Stimulated activated CD8-positive, alpha-beta memory T cell treated with anti-CD3 and anti-CD28 coated beads, Interleukin-12 subunit alpha, Interleukin-12 subunit beta, amount 100 ng/mL, for 1 hour (primary cell): Measurements from ENCODE around the gene NUP93.
A peak's percentile ranks its signal among the peaks of the same experiment; 100 is the strongest.
"Not testable (repeated sequence)": the region's sequence is repeated elsewhere in the genome, so short reads cannot be mapped to it uniquely, and the experiment has no call there.

Source experiments
- DNase-seq: peaks from one replicate; pipeline ENCODE4 v3.0.0-alpha.2; 2020; ENCODE audit warnings: low read depth

NUP93 gene

DNA sequence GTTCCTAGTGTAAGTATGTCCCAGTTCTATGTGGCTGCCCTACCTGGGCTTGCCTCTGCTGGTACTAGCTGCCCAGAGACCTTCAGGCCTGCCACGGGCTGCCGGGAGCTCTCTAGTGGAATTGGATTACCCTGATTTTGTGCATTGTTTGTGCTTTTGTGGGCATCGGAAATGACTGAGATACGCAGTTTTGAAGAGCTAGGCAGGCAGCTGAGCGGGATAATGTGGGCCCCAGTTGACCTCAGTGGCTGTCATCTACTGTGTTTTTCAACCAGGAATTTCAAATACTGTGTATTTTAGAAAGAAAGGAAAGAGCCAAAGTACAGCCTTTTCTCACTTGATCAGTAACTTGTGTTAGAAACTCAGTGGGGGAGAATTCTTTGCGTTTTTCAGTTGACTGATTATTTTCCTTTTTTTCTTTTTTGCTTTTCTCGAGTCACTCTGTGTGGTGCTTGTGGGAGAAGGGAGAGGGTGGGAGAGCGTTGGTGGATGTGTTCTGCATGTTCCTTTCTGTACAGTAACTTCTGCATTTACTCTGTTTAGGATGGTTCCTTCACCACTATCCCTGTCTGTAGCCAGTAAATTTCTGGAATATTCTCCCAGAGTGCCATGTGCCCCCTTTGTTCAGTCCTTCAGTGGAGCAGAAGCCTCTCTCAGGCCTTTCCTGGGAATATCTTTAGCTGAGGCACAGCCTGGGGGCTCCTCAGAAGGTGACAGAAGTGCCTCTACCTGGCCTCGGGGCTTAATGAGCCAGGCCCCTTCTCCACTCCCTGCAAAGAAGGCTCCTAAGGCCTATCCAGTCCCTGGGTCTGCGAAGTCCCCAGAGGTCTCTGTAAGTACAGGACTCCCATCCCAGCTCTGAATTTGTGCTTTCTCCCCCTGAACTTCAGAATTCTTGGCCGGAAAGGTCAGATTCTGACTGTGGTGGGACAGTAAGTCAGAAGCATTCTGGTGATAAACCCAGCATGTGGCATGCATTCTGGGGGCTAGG, 120.1 kb downstream of the NUP93 start:
- no peak for DNase-seq

DNA sequence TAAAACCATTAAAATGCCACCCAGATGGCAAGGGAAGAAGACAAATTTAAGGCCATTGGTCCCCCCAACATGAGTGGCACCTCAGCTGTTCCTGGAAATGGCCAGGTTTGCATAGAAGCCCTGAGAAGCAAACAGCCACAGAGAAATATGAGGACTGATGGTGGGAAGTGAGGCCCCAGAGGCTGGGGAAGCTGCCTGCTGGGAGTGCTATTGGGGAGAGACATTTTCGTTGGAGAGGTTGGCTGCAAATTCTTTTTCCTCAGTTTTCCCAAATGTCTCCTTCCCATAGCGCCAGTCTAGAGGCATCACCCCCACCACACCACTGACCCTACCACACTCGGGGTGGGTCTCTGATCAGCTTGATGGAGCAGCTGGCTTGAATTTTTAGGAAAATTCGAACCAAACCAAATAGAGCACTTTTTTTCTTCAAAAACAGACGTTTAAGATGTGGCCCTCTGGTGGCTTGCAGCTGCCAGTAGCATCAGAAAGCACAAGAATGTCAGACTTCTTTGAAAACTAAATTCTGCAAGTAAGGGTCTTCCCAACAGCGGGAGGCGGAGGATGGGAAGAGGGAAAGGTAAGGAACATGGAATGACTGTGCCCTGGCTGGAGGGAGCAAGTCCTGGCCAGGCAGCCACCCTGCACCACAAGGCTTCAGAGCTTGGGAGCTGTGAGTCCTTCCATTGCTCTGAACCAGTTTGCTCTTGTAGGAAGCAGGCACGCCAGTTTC, 121.9 kb downstream of the NUP93 start:
- DNase-seq: no peak

- no peak for DNase-seq
These were observed 122.4 kb downstream of the NUP93 start for GRCh38 chr16:56852401-56852730.

GRCh38 chr16:56852968-56853367, 123.0 kb downstream of the NUP93 start:
- no peak for DNase-seq

GRCh38 chr16:56855201-56855600, 125.3 kb downstream of the NUP93 start:
- DNase-seq: no peak

DNA sequence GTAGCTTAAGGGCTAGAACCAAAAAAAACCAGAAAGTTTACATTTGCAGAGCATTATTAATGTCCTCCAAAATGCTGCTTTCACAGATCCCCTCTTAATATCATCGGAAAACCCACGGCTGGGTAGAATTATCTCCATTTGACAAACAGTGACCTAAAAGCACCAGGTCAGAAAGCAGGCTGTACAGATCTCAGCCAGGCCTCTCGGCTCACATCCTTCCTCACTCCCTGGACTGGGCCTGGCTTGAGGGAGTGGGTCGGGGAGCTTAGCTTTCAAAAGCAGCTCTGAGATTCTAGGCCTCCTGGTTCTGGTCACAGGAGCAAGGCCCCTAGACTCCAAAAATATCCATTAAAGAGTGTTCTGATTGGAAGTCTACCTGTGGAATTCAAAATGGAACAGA, 126.0 kb downstream of the NUP93 start:
- DNase-seq: no peak

DNA sequence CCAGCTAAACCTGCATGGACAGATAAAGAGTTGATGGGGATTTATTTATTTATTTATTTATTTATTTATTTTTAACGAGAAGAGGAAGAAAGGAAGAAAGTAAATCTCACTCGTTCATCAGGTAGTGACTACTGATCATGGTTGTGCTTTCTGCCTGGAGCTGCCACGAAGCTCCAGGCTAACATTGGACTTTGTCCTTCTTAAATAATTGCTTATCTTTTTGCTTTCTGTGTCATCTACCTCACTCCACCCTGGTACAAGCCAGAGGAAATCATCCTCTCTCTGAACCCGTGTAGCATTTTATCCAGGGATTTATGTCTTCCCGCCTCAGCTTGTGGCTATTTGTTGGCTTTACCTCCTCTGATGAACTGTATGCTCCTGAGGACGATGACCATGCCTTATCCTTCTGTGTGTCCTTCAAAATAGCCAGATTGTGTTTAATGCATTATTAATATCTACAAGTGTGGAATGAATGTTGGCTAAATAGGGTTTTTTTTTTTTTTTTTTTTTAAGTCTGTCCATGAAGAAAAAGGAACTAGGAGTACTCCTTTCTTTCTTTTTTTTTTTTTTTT, 127.0 kb downstream of the NUP93 start:
- no peak for DNase-seq

DNA sequence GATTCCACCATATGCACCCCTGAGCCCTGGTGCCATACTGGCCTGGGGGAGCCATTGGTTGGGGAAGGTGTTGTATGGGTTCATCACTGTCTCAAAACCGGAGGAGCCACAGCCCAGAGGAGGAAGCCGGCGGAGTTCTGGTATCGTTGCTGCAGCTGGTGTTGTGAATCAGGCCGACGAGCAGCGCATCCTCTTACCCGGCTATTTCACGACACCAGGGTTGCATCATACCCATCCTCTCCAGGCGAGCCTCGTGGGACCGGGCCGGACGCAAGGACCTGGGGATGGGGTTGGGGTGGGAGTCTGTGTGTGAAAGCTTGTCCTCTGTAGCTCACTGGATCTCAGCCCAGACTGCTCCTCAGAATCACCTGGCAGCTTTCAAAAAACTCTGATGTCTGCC, 128.4 kb downstream of the NUP93 start:
- no peak for DNase-seq

GRCh38 chr16:56859636-56860035, 129.7 kb downstream of the NUP93 start:
- no peak for DNase-seq

DNA sequence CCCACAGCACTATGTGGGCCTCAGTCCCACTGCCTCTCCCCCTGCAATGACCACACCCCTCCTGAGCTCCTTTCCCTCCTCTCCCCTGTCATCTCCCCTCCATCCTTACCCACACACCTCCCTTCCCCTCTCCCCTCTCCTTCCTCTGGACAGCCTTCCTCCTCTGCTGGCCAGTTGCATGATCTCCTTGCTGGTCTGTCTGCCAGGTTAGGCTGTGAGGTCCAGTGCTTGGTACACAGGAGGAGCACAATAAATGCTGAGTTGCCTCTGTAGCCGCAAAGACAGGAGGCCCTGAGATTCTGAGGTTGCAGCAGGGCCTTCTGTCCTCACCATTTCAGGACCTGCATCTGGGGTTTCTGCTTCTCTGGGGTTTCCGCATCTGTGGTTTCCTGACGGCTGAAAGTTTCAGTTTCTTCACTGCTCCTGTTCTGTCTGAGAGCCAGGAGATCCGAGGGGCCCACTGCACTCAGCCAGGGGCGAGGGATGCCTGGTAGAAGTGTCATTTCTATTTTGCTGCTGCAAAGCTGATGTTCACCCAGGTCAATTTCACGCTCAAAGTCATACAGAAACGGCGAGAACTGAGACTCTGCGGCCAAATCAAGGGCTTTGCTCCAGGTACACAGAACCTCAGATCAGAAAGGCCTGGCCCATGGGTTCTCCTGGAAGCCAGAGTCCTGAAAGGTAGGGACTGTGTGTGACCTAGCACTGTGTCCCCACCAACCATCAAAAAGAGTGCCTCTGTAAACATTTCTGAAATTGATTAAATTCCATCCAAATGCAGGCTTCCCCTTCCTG, 130.5 kb downstream of the NUP93 start:
- DNase-seq: no peak

DNA sequence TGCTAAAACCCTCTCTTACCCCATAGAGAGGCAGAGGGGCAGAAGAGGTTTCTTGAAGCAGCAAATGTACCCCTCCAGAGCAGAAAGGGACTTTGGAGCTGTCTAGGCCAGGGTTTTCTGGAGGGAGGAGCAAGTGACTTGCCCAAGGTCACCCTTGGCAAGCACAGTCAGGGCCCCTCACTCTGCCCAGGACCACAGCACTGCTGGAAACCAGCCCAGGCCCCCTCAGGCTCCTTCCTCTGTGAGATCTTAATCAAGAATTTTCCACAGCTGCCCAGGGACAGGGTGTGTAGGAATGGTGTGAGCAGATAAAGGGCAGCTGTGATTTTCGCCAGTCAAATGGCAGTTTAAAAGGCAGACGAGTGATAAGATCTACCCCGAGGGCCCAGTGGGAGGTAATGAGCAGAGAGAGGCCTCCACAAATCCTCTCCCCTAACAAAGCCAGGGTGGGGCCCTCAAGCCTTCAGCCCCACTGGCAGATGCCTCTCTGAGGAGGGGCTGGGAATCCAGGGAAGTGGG, 131.2 kb downstream of the NUP93 start:
- DNase-seq: no peak

DNA sequence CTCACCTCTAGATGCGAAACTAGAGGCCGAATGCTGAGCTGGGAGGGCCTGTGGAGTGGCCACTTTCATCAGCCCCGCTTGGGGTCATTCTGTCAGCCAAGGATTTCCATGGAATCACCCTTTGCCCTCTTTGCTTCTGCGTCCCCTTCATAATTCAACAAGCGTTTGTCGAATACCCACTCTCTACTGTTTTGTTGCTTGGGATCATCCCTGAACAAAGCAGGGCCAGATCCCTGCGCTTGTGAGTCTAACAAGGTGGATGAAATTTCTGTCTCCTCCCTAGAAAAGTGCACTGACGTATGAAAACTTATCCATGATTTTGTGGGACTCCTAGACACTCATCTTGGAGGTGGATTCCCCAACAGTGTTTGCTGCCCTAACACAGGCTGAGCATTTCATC, 131.8 kb downstream of the NUP93 start:
- no peak for DNase-seq

GRCh38 chr16:56862776-56863175, 132.8 kb downstream of the NUP93 start:
- no peak for DNase-seq

- no peak for DNase-seq
These were observed 135.0 kb downstream of the NUP93 start, which contains the start of gene SLC12A3 for GRCh38 chr16:56864960-56865359. SLC12A3 (plus strand) TSS chr16:56865207; CDS start chr16:56865236, 29 bp downstream.

GRCh38 chr16:56865394-56866062, 135.6 kb downstream of the NUP93 start:
- DNase-seq: no peak

GRCh38 chr16:56866955-56867830, 137.3 kb downstream of the NUP93 start:
- DNase-seq: peak; percentile 32

DNA sequence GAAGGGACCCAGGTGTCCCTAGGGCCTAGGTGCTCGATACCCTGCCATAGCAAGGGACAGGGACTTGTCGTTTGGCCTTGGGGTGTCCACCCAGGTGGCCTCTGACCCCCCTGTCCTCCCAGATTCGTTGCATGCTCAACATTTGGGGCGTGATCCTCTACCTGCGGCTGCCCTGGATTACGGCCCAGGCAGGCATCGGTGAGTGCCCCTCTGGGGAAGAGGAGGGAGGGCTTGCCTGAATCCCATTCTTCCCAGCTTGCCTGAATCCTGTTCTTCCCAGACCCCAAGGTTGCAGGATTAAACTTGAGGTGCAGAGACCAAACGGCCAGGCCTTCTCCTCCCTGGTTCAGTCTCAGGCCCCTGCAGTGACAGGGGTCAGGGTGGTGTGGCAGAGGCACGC, 138.2 kb downstream of the NUP93 start:
- no peak for DNase-seq

GRCh38 chr16:56868766-56869165, 138.8 kb downstream of the NUP93 start:
- DNase-seq: not testable (repeated sequence)

GRCh38 chr16:56869513-56870275, 139.8 kb downstream of the NUP93 start:
- DNase-seq: no peak
